Sigmoid colon (tissue), 7 donors: ENCODE measurements around the gene CLIC6. TPM values are rescaled to one million over a fixed set of nuclear protein-coding genes. Genes with fewer than 3 reads are reported as not detected.

Source experiments
- DNase-seq: peaks from one replicate; pipeline ENCODE4 v3.0.0-alpha.2; 2019
- H3K27ac ChIP-seq, 4 donors: fragments of 200-600 bp; sonication (generic); one replicate each; pipeline ENCODE4 v1.5.1; 2016 to 2019; ENCODE audit warnings: mild to moderate bottlenecking in 1 of 4
- H3K27me3 ChIP-seq, 3 donors: fragments of 200-600 bp; sonication (generic); one replicate each; pipeline ENCODE4 v1.5.1; 2019; ENCODE audit warnings: mild to moderate bottlenecking in 1 of 3
- H3K36me3 ChIP-seq, 4 donors: fragments of 200-600 bp; sonication (generic); one replicate each; pipeline ENCODE4 v1.5.1; 2016 to 2019
- H3K4me1 ChIP-seq, 4 donors: fragments of 200-600 bp; sonication (generic); one replicate each; pipeline ENCODE4 v1.5.1; 2017 to 2019
- H3K4me3 ChIP-seq, 4 donors: fragments of 200-600 bp; sonication (generic); one replicate each; pipeline ENCODE4 v1.5.1; 2017 to 2019; ENCODE audit warnings: mild to moderate bottlenecking in 2 of 4, moderate library complexity in 1 of 4
- H3K9me3 ChIP-seq, 4 donors: fragments of 200-600 bp in 3 of 4; sonication (generic) in 3 of 4; one replicate each; pipeline versions ENCODE4 v1.5.1 to v1.6.1; 2013 to 2019
- CTCF ChIP-seq, 4 experiments: fragments of 450-650 bp in 3 of 4; fragments of 200-600 bp in 1 of 4; IDR thresholded peaks; one replicate each; pipeline ENCODE4 v1.5.1; 2016 to 2019; ENCODE audit warnings: antibody characterized with exemption in 4 of 4, mild to moderate bottlenecking in 3 of 4, moderate library complexity in 2 of 4
- EP300 ChIP-seq, 4 donors: sonication (generic); formaldehyde crosslinking; IDR thresholded peaks; one replicate each; pipeline ENCODE4 v1.6.1; 2017; ENCODE audit warnings: antibody characterized with exemption in 4 of 4
- POLR2A ChIP-seq, 2 donors: fragments of 450-650 bp; IDR thresholded peaks; one replicate each; pipeline ENCODE4 v1.6.1; 2016; ENCODE audit warnings: antibody characterized with exemption in 2 of 2, mild to moderate bottlenecking in 2 of 2, moderate library complexity in 2 of 2
- POLR2AphosphoS5 ChIP-seq, 4 donors: sonication (generic); formaldehyde crosslinking; IDR thresholded peaks; one replicate each; pipeline ENCODE4 v1.6.1; 2017; ENCODE audit warnings: antibody characterized with exemption in 4 of 4
- WGBS, 2 donors: extraction: QIAGEN DNeasy Blood & Tissue Kit; methylation state at CpG; one replicate each; pipeline ENCODE4 v1.1.7; 2013; 5-methylcytosine and 5-hydroxymethylcytosine counted together
- intact Hi-C: fragments of 100-400 bp; cut with DNase I; formaldehyde crosslinking; loops from one replicate; pipeline ENCODE4 v1.15.1; 2023
- polyA plus RNA-seq, 3 donors: library from polyadenylated mRNA; stranded (reverse); fragments of 200-250 nt; gene quantifications; one replicate each; pipeline ENCODE4 v1.2.3, GENCODE V29; 2013
- total RNA-seq, 4 donors: library from RNA; depleted of rRNA; stranded (reverse); fragments of >200 nt; gene quantifications; one replicate each; pipeline ENCODE4 v1.1.0, GENCODE V29; 2016
- donor health status: healthy with polysubstance abuse.
- donor health status: Bipolar disorder and iron deficiency.
- donor health status: healthy.

The CLIC6 gene
- total and polyA plus RNA-seq, 7 donors, result 0.71 to 6.9 (median 1.6) TPM; not detected in 1

DNA sequence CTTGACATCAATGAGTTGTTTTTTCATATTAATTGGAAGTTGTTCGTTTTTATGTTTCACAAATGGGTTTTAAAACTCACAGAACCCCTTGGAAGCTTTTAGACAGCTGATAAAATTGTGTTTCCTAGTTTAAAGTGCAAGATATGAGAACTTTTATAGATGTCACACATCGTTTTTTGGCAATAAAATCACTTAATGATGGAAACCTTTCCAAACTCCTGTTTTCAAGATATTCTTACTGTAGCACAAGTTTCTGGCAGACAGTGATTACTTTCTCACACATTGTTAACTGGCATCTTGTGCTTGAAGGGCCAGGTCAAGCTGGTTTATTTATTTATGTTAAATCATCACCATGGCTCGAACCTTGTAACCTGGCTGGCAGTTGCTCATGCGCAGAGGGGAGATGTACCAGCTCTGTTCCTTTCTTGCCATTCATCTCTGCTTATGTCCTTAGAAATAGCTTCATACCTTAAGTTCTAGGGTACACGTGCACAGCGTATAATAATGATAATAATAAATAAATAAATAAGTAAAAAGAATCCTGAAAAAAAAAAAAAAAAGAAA is 43.7 kb upstream of the CLIC6 start:
- no peak for TF ChIP-seq POLR2A (IDR thresholded peaks at IDR 0.05)
- TF ChIP-seq CTCF (IDR thresholded peaks at IDR 0.05), result no peak
- no peak for TF ChIP-seq POLR2AphosphoS5 (IDR thresholded peaks at IDR 0.05)
- no peak for TF ChIP-seq EP300 (IDR thresholded peaks at IDR 0.05)
- Histone ChIP-seq H3K4me1 (no peaks in the 10 kb centered on the region), H3K9me3 (no peaks in the 10 kb centered on the region), H3K27ac (no peak overlapping the region), H3K4me3 (no peak overlapping the region), H3K36me3 (no peaks in the 10 kb centered on the region), H3K27me3 (no peaks in the 10 kb centered on the region)
- no peak for DNase-seq
- WGBS, 2 donors, result 31 to 69% methylated on average over 6 of the region's 6 CpGs
- intact Hi-C loops, result no loop called here

- H3K9me3 ChIP-seq, result no peaks in the 10 kb centered on the region
- no peak overlapping the region for H3K4me3 ChIP-seq
- no peak for DNase-seq
- no peaks in the 10 kb centered on the region for H3K4me1 ChIP-seq
- intact Hi-C loops, result no loop called here
- no peak overlapping the region for H3K27ac ChIP-seq
- TF ChIP-seq CTCF (IDR thresholded peaks at IDR 0.05), result no peak
- no peaks in the 10 kb centered on the region for H3K36me3 ChIP-seq
- no peaks in the 10 kb centered on the region for H3K27me3 ChIP-seq
- 91% methylated on average over 8 of the region's 8 CpGs for WGBS, 2 donors
These were observed 42.7 kb upstream of the CLIC6 start for GRCh38 chr21:34626131-34626530.

- H3K36me3 ChIP-seq, result no peaks in the 10 kb centered on the region
- intact Hi-C loops, result loop anchor here (1.0 kb wide), 1 partner anchor 268 kb away; no protein-coding TSS in a partner anchor
These were observed 38.2 kb upstream of the CLIC6 start for GRCh38 chr21:34630536-34631143.

GRCh38 chr21:34632498-34632897 is 36.3 kb upstream of the CLIC6 start:
- Histone ChIP-seq H3K27ac (no peak overlapping the region), H3K9me3 (no peaks in the 10 kb centered on the region), H3K27me3 (no peaks in the 10 kb centered on the region), H3K4me1 (no peaks in the 10 kb centered on the region), H3K4me3 (no peak overlapping the region), H3K36me3 (no peaks in the 10 kb centered on the region)
- no peak for DNase-seq
- WGBS, 2 donors, result 67 to 80% methylated on average over 4 of the region's 4 CpGs
- intact Hi-C loops, result no loop called here
- TF ChIP-seq CTCF (IDR thresholded peaks at IDR 0.05) (no peak), EP300 (IDR thresholded peaks at IDR 0.05) (no peak), POLR2AphosphoS5 (IDR thresholded peaks at IDR 0.05) (no peak), POLR2A (IDR thresholded peaks at IDR 0.05) (no peak)

More at GRCh38 chr21:34630536-34631143, 38.2 kb upstream of the CLIC6 start:
- H3K27ac ChIP-seq, result no peak overlapping the region
- 10 to 17% methylated on average over 6 of the region's 6 CpGs for WGBS, 2 donors
- DNase-seq, result no peak
- no peaks in the 10 kb centered on the region for H3K4me1 ChIP-seq
- H3K4me3 ChIP-seq, result no peak overlapping the region
- no peaks in the 10 kb centered on the region for H3K9me3 ChIP-seq
- no peaks in the 10 kb centered on the region for H3K27me3 ChIP-seq
- no peak for TF ChIP-seq EP300 (IDR thresholded peaks at IDR 0.05)
- no peak for TF ChIP-seq POLR2A (IDR thresholded peaks at IDR 0.05)
- TF ChIP-seq CTCF (IDR thresholded peaks at IDR 0.05), result peak; percentile 64 to 80 (median 72)

DNA sequence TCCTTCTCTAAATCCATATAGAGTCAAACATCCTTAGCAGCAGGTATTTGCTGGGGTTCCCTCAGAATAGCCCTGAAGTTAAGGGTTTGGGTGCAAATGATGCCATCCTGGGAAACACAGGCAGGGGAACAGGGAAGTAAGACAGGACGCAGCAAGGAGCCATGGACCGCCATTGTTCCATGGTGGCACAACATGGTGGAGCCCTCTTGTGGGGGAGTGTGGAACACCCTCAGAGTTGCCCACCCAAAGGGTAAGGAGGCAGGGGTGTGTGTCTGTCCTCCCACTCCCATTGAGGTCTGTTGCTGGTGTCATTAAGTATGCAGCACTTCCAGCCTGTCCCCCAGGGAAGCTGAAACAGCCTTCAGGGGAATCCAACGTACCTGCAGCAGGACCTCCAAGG is 33.5 kb upstream of the CLIC6 start:
- intact Hi-C loops, result no loop called here
- no peak for DNase-seq
- no peaks in the 10 kb centered on the region for H3K9me3 ChIP-seq
- no peak overlapping the region for H3K4me3 ChIP-seq
- H3K4me1 ChIP-seq, result no peaks in the 10 kb centered on the region
- 79 to 81% methylated on average over 3 of the region's 3 CpGs for WGBS, 2 donors
- no peaks in the 10 kb centered on the region for H3K36me3 ChIP-seq
- H3K27ac ChIP-seq, result no peak overlapping the region
- TF ChIP-seq POLR2AphosphoS5 (IDR thresholded peaks at IDR 0.05) (no peak), POLR2A (IDR thresholded peaks at IDR 0.05) (no peak), EP300 (IDR thresholded peaks at IDR 0.05) (no peak), CTCF (IDR thresholded peaks at IDR 0.05) (no peak)
- H3K27me3 ChIP-seq, result no peaks in the 10 kb centered on the region
